BJ (cell line): Measurements from ENCODE around the gene MAGED1. TPM values are rescaled to one million over a fixed set of nuclear protein-coding genes. Genes with fewer than 3 reads are reported as not detected.

Experiments used
- CTCF ChIA-PET: fragments of 350-600 bp; formaldehyde crosslinking; extraction: SDS; loops from one replicate; lab custom pipeline; 2021; ENCODE audit warnings: antibody characterized with exemption, inconsistent platforms; lab: Yijun Ruan, JAX
- POLR2A ChIA-PET: fragments of 300-600 bp; sonication (Branson Sonifier 250); formaldehyde crosslinking; extraction: SDS; loops from one replicate; lab custom pipeline; 2021; ENCODE audit warnings: antibody characterized with exemption; lab: Charles Lee
- DNase-seq: peaks from one replicate; pipeline ENCODE4 v3.0.0-alpha.2; 2011; ENCODE audit warnings: low read depth
- H3K27me3 ChIP-seq: 2 replicates; pipeline ENCODE4 v1.6.0; 2011; ENCODE audit warnings: low read length; ENCODE audit not compliant: control insufficient read depth, insufficient read depth
- H3K36me3 ChIP-seq: 2 replicates; pipeline ENCODE4 v1.5.1; 2011; ENCODE audit warnings: low read length; ENCODE audit not compliant: control insufficient read depth, insufficient read depth
- H3K4me3 ChIP-seq: 2 replicates; pipeline ENCODE4 v1.5.1; 2011; ENCODE audit warnings: low read depth, mild to moderate bottlenecking, control low read depth, low read length
- CTCF ChIP-seq: IDR thresholded peaks from 2 replicates; pipeline ENCODE4 v1.5.1; 2011; ENCODE audit warnings: low read depth, mild to moderate bottlenecking, control low read depth, inconsistent platforms, low read length, moderate library complexity; ENCODE audit not compliant: insufficient read depth
- polyA plus RNA-seq: library from polyadenylated mRNA; depleted of rRNA; stranded (reverse); fragments of >200 nt; gene quantifications from 2 replicates; pipeline ENCODE4 v1.2.3, GENCODE V29; 2011

The MAGED1 gene
- polyA plus RNA-seq, 1 experiment, result 428 TPM

GRCh38 chrX:51862920-51863319 is 30.5 kb upstream of the MAGED1 start:
- H3K27me3 ChIP-seq, result no peaks in the 10 kb centered on the region
- H3K36me3 ChIP-seq, result no peaks in the 10 kb centered on the region
- ChIA-PET POLR2A (no interaction called here), CTCF (no interaction called here)
- no peak overlapping the region for H3K4me3 ChIP-seq
- TF ChIP-seq CTCF, result no peak
- DNase-seq, result no peak

DNA sequence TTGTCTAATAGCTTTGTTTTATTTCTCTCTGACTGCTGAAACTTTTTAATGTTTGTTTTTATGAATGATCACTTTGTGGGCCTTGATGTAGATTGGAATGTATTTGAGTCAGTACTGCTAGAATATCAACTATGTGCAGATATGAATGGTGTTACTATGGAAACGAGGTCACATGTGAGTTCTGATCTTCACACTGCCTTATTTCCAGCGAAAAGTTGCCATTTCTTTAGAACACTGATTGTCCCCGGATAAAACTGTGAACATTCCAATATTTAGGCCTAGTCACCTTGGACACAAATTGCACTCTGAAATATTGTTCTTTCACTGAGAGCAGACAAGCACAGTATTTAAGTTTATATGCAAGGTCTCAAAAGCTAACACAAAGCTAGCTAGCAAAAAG is 27.2 kb upstream of the MAGED1 start:
- ChIA-PET POLR2A (no interaction called here), CTCF (no interaction called here)
- DNase-seq, result no peak
- no peaks in the 10 kb centered on the region for H3K27me3 ChIP-seq
- H3K4me3 ChIP-seq, result no peak overlapping the region
- no peak for TF ChIP-seq CTCF
- no peaks in the 10 kb centered on the region for H3K36me3 ChIP-seq

DNA sequence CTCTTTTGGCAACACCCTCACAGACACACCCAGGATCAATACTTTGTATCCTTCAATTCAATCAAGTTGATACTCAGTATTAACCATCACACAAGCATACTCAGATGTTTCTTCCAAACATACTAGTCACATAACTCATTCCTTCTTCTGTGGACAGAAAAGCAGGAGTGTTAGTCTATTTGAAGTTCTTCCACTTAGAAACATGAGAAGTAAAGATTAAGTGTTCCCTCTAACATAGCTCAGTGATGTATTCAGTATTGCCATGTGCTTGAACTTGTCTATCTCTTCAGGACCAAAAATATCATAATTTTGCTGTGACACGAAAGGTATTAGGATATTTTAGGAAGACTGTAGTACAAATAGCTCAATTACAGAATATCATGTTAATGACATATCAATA is 25.8 kb upstream of the MAGED1 start:
- ChIA-PET POLR2A (no interaction called here), CTCF (no interaction called here)
- TF ChIP-seq CTCF, result no peak
- DNase-seq, result no peak
- Histone ChIP-seq H3K4me3 (no peak overlapping the region), H3K36me3 (no peaks in the 10 kb centered on the region), H3K27me3 (no peaks in the 10 kb centered on the region)

- POLR2A ChIA-PET, result no interaction called here
- no peak overlapping the region for H3K4me3 ChIP-seq
- CTCF ChIA-PET, result no interaction called here
- no peak for TF ChIP-seq CTCF
- no peak for DNase-seq
- H3K36me3 ChIP-seq, result no peaks in the 10 kb centered on the region
- no peaks in the 10 kb centered on the region for H3K27me3 ChIP-seq
Observed at GRCh38 chrX:51870354-51870753, 23.1 kb upstream of the MAGED1 start.

DNA sequence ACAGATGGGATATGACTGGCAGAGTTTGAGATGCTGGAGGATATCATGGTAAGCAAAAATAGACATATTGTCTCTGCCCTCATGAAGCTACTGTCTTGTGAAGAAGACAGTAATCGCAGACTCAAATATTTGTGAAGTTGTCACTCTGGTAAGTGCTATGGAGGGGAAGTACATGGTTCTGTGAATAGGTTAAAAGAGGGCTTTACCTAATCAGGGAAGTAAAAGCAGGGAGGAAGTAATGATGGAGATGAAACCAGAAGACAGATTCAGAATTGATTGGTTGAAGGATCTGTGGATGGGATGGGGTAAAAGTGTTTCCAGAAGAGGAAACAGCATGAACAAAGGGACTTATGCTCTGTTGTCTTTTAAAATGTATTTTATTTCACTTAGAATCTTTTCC is 19.3 kb upstream of the MAGED1 start:
- Histone ChIP-seq H3K4me3 (no peak overlapping the region), H3K36me3 (no peaks in the 10 kb centered on the region), H3K27me3 (no peaks in the 10 kb centered on the region)
- ChIA-PET POLR2A (interaction anchor here (0.7 kb wide), 1 partner anchor 19 kb away, joined by 5 read pairs; no protein-coding TSS in a partner anchor), CTCF (no interaction called here)
- no peak for TF ChIP-seq CTCF
- no peak for DNase-seq
